ENCODE results near the gene ERI3. TPM values are rescaled to one million over a fixed set of nuclear protein-coding genes. Genes with fewer than 3 reads are reported as not detected.

Gene ERI3
- polyA plus RNA-seq, 1 donor from 2014 or later, result 92.5 TPM

GRCh38 chr1:44268054-44268453 lies 87.0 kb downstream of the ERI3 start:
- Histone ChIP-seq H4K20me1 (ENCODE audit: insufficient read depth) (no peaks in the 10 kb centered on the region), H3K79me2 (replicated peaks; ENCODE audit: insufficient read depth, low read length) (no peaks in the 10 kb centered on the region), H2AFZ (ENCODE audit: low read depth, low read length) (no peak overlapping the region), H3K4me2 (ENCODE audit: low read length) (no peak overlapping the region), H3F3A (ENCODE audit: insufficient read depth, low read length, poor library complexity, severe bottlenecking) (no peaks in the 10 kb centered on the region), H3K27me3 (ENCODE audit: insufficient read depth, low read depth, low read length) (no peaks in the 10 kb centered on the region), H3K4me3 (ENCODE audit: low read length) (no peak overlapping the region), H3K27ac (ENCODE audit: low read length) (no peak overlapping the region), H3K36me3 (ENCODE audit: insufficient read depth, low read length) (no peaks in the 10 kb centered on the region), H3K9me3 (ENCODE audit: low read length) (no peaks in the 10 kb centered on the region), H3K9ac (ENCODE audit: low read length) (no peak overlapping the region), H3K9me2 (ENCODE audit: insufficient read depth, low read length) (no peaks in the 10 kb centered on the region)
- no peak for TF ChIP-seq EP300 (conservative IDR thresholded peaks at IDR 0.05; ENCODE audit: poor library complexity, severe bottlenecking)
- no peak for TF ChIP-seq TAF1 (IDR thresholded peaks at IDR 0.05; ENCODE audit: low read depth)
- TF ChIP-seq RAD21 (conservative IDR thresholded peaks at IDR 0.05), result no peak
- no peak for TF ChIP-seq EZH2 (IDR thresholded peaks at IDR 0.05; ENCODE audit: borderline replicate concordance, insufficient read depth, low read length, poor library complexity, severe bottlenecking)
- no peak for TF ChIP-seq REST (IDR thresholded peaks at IDR 0.05; ENCODE audit: borderline replicate concordance)
- no peak for TF ChIP-seq CTCF (IDR thresholded peaks at IDR 0.05; ENCODE audit: poor library complexity, severe bottlenecking)
- TF ChIP-seq POLR2AphosphoS5 (IDR thresholded peaks at IDR 0.05), result no peak
- TF ChIP-seq SMC3 (conservative IDR thresholded peaks at IDR 0.05; ENCODE audit: poor library complexity), result no peak
- TF ChIP-seq MXI1 (conservative IDR thresholded peaks at IDR 0.05; ENCODE audit: poor library complexity, severe bottlenecking), result no peak

GRCh38 chr1:44267438-44267837 lies 87.6 kb downstream of the ERI3 start:
- H3F3A ChIP-seq (ENCODE audit: insufficient read depth, low read length, poor library complexity, severe bottlenecking), result no peaks in the 10 kb centered on the region
- H3K9me2 ChIP-seq (ENCODE audit: insufficient read depth, low read length), result no peaks in the 10 kb centered on the region
- no peak overlapping the region for H3K9ac ChIP-seq (ENCODE audit: low read length)
- no peak overlapping the region for H2AFZ ChIP-seq (ENCODE audit: low read depth, low read length)
- no peaks in the 10 kb centered on the region for H3K79me2 ChIP-seq (replicated peaks; ENCODE audit: insufficient read depth, low read length)
- no peaks in the 10 kb centered on the region for H4K20me1 ChIP-seq (ENCODE audit: insufficient read depth)
- H3K27ac ChIP-seq (ENCODE audit: low read length), result no peak overlapping the region
- H3K36me3 ChIP-seq (ENCODE audit: insufficient read depth, low read length), result no peaks in the 10 kb centered on the region
- H3K4me2 ChIP-seq (ENCODE audit: low read length), result no peak overlapping the region
- H3K27me3 ChIP-seq (ENCODE audit: insufficient read depth, low read depth, low read length), result no peaks in the 10 kb centered on the region
- H3K9me3 ChIP-seq (ENCODE audit: low read length), result no peaks in the 10 kb centered on the region
- TF ChIP-seq RAD21 (conservative IDR thresholded peaks at IDR 0.05) (no peak), CTCF (IDR thresholded peaks at IDR 0.05; ENCODE audit: poor library complexity, severe bottlenecking) (no peak), SMC3 (conservative IDR thresholded peaks at IDR 0.05; ENCODE audit: poor library complexity) (no peak), POLR2AphosphoS5 (IDR thresholded peaks at IDR 0.05) (no peak), REST (IDR thresholded peaks at IDR 0.05; ENCODE audit: borderline replicate concordance) (no peak)
- no peak overlapping the region for H3K4me3 ChIP-seq (ENCODE audit: low read length)
